ENCODE measurements around the gene OLFML1.

The OLFML1 gene

GRCh38 chr11:7523416-7524210, 38.3 kb downstream of the OLFML1 start:
- ATAC-seq = no peak
- TF ChIP-seq TCF4 (CRISPR knock-in tag; IDR thresholded peaks at IDR 0.05; ENCODE audit: borderline replicate concordance) (no peak), ZNF8 (CRISPR knock-in tag; IDR thresholded peaks at IDR 0.05) (no peak)

GRCh38 chr11:7524462-7525235, 39.3 kb downstream of the OLFML1 start:
- TF ChIP-seq, protein P1, sequence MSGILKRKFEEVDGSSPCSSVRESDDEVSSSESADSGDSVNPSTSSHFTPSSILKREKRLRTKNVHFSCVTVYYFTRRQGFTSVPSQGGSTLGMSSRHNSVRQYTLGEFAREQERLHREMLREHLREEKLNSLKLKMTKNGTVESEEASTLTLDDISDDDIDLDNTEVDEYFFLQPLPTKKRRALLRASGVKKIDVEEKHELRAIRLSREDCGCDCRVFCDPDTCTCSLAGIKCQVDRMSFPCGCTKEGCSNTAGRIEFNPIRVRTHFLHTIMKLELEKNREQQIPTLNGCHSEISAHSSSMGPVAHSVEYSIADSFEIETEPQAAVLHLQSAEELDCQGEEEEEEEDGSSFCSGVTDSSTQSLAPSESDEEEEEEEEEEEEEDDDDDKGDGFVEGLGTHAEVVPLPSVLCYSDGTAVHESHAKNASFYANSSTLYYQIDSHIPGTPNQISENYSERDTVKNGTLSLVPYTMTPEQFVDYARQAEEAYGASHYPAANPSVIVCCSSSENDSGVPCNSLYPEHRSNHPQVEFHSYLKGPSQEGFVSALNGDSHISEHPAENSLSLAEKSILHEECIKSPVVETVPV (CRISPR knock-in tag; IDR thresholded peaks at IDR 0.05) = no peak
- TF ChIP-seq ESRRG (CRISPR knock-in tag; IDR thresholded peaks at IDR 0.05) (no peak), ZNF70 (CRISPR knock-in tag; IDR thresholded peaks at IDR 0.05) (no peak), ARNTL (CRISPR knock-in tag; IDR thresholded peaks at IDR 0.05; ENCODE audit: borderline replicate concordance, low read depth) (no peak)
- ATAC-seq = no peak

- TF ChIP-seq OSR1 (CRISPR knock-in tag; IDR thresholded peaks at IDR 0.05) (no peak), RARB (CRISPR knock-in tag; IDR thresholded peaks at IDR 0.05) (no peak), ESRRG (CRISPR knock-in tag; IDR thresholded peaks at IDR 0.05) (no peak), ISL1 (CRISPR knock-in tag; IDR thresholded peaks at IDR 0.05) (no peak), CSDC2 (CRISPR knock-in tag; IDR thresholded peaks at IDR 0.05) (no peak), TOX (CRISPR knock-in tag; IDR thresholded peaks at IDR 0.05; ENCODE audit: borderline replicate concordance) (no peak), TSHZ2 (CRISPR knock-in tag; IDR thresholded peaks at IDR 0.05) (no peak), PPARA (CRISPR knock-in tag; IDR thresholded peaks at IDR 0.05; ENCODE audit: borderline replicate concordance) (no peak), ZNF565 (CRISPR knock-in tag; conservative IDR thresholded peaks at IDR 0.05; ENCODE audit: low read depth) (no peak), CREB5 (CRISPR knock-in tag; IDR thresholded peaks at IDR 0.05; ENCODE audit: low read depth) (no peak), ZNF70 (CRISPR knock-in tag; IDR thresholded peaks at IDR 0.05) (no peak)
- no peak for ATAC-seq
Measured at GRCh38 chr11:7525424-7525823, 40.1 kb downstream of the OLFML1 start.

DNA sequence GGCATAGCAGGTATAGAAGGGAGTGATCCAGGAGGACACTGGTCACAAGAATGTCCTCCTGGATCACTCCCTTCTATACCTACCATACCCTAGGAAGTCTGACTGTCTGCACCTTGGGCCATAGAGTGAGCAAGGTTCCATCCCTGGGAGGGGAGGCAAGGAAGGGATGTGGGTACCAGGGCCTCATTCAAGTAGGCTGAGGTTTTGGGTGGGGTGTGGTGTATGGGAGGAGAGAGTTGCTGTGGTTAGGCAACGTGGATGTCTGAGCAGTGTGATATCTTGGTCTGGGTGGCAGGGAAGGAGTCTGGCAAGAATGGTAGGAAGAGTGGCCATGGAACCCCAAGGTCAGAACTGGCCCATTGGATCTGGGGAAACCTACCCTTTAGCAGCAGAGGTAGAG, 41.7 kb downstream of the OLFML1 start:
- no peak for TF ChIP-seq SNAI2 (CRISPR knock-in tag; IDR thresholded peaks at IDR 0.05)
- ATAC-seq = no peak

- ATAC-seq = no peak
- TF ChIP-seq ISL1 (CRISPR knock-in tag; IDR thresholded peaks at IDR 0.05) = no peak
- TF ChIP-seq ESRRG (CRISPR knock-in tag; IDR thresholded peaks at IDR 0.05) = no peak
- no peak for TF ChIP-seq SNAI2 (CRISPR knock-in tag; IDR thresholded peaks at IDR 0.05)
- no peak for TF ChIP-seq ZNF70 (CRISPR knock-in tag; IDR thresholded peaks at IDR 0.05)
- no peak for TF ChIP-seq ARNTL (CRISPR knock-in tag; IDR thresholded peaks at IDR 0.05; ENCODE audit: borderline replicate concordance, low read depth)
- no peak for TF ChIP-seq GLIS3 (CRISPR knock-in tag; IDR thresholded peaks at IDR 0.05)
- TF ChIP-seq RARB (CRISPR knock-in tag; IDR thresholded peaks at IDR 0.05) = no peak
- TF ChIP-seq TCF4 (CRISPR knock-in tag; IDR thresholded peaks at IDR 0.05; ENCODE audit: borderline replicate concordance) = no peak
- TF ChIP-seq CSDC2 (CRISPR knock-in tag; IDR thresholded peaks at IDR 0.05) = no peak
- TF ChIP-seq ZFP3 (CRISPR knock-in tag; IDR thresholded peaks at IDR 0.05) = no peak
- no peak for TF ChIP-seq PATZ1 (CRISPR knock-in tag; IDR thresholded peaks at IDR 0.05; ENCODE audit: borderline replicate concordance)
- TF ChIP-seq POU6F1 (CRISPR knock-in tag; IDR thresholded peaks at IDR 0.05; ENCODE audit: borderline replicate concordance, low read depth) = no peak
- no peak for TF ChIP-seq ZFP30 (CRISPR knock-in tag; IDR thresholded peaks at IDR 0.05)
Measured at GRCh38 chr11:7528514-7529049, 43.3 kb downstream of the OLFML1 start.

Data from SK-N-SH treated with all-trans-retinoic acid at 6 μM for 48 hours (cell line).